IMR-90 (cell line): ENCODE results near the gene SLC10A3.

Experiments used
- FOS ChIP-seq: fragments of 150-350 bp; IDR thresholded peaks from 2 replicates; pipeline ENCODE4 v1.6.1; 2016; ENCODE audit warnings: low read depth, low read length
- POLR2A ChIP-seq: IDR thresholded peaks from 2 replicates; pipeline ENCODE4 v1.6.1; 2012; ENCODE audit warnings: mild to moderate bottlenecking, low read depth, low read length
- TF ChIP-seq, protein P1 (sequence below): conservative IDR thresholded peaks from 2 replicates; pipeline ENCODE4 v1.5.1; 2012; ENCODE audit warnings: mild to moderate bottlenecking, low read depth, low read length, improper control_type of control experiment
- TF ChIP-seq, protein P2 (sequence below): fragments of 150-350 bp; IDR thresholded peaks from 2 replicates; pipeline ENCODE4 v1.6.1; 2017; ENCODE audit warnings: mild to moderate bottlenecking, antibody characterized with exemption, low read length, low read depth

DNA sequence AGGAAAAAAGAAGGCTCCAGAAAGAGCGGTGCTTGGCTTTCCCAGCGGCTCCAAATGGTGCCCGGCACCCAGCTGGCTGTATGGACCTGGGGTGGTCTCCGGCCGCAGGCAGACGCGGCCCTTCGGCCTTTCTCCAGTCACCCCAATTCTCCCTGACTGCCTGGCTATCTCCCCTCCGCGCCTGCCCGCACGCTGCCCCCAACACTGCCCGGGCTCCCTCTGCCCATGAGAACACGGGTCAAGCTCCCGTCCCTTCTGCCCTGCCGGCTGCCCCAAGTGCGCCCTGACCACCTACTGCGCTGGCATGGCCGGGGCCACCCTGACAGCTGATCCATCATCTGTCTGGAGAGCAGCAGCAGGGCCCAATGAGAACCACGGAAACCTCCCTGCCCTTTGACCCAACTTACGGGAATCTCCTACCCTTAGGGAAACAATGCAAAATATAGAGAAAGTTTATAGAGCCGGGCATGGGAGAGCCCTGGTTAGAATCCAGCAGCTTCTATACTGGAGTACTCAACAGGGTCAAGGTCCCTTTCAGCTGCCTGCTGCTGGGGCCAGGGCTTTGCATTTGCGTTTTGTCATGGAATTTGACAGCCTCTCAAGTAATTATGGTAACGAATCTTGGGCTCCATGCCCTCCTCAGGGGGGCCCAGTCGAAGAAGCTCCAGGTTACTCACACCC, 26.8 kb upstream of the SLC10A3 start:
- TF ChIP-seq, protein P1, sequence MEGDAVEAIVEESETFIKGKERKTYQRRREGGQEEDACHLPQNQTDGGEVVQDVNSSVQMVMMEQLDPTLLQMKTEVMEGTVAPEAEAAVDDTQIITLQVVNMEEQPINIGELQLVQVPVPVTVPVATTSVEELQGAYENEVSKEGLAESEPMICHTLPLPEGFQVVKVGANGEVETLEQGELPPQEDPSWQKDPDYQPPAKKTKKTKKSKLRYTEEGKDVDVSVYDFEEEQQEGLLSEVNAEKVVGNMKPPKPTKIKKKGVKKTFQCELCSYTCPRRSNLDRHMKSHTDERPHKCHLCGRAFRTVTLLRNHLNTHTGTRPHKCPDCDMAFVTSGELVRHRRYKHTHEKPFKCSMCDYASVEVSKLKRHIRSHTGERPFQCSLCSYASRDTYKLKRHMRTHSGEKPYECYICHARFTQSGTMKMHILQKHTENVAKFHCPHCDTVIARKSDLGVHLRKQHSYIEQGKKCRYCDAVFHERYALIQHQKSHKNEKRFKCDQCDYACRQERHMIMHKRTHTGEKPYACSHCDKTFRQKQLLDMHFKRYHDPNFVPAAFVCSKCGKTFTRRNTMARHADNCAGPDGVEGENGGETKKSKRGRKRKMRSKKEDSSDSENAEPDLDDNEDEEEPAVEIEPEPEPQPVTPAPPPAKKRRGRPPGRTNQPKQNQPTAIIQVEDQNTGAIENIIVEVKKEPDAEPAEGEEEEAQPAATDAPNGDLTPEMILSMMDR: no peak
- TF ChIP-seq POLR2A (no peak), FOS (no peak)
- TF ChIP-seq, protein P2, sequence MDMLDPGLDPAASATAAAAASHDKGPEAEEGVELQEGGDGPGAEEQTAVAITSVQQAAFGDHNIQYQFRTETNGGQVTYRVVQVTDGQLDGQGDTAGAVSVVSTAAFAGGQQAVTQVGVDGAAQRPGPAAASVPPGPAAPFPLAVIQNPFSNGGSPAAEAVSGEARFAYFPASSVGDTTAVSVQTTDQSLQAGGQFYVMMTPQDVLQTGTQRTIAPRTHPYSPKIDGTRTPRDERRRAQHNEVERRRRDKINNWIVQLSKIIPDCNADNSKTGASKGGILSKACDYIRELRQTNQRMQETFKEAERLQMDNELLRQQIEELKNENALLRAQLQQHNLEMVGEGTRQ: no peak
